HCT116 (cell line): ENCODE measurements around the gene ACE. TPM values are rescaled to one million over a fixed set of nuclear protein-coding genes. Genes with fewer than 3 reads are reported as not detected.

Experiments
- ATAC-seq: fragments of 200-7000 bp; cut with Tn5 transposase; 2 replicates; pipeline ENCODE4 v1.9.1; 2020; ENCODE audit warnings: mild to moderate bottlenecking, moderate library complexity
- BruUV-seq: library from RNA; stranded (reverse); fragments of 400-500 nt; replicated peaks from 2 replicates; lab custom pipeline; 2021; lab: Mats Ljungman, UMichigan
- CTCF ChIA-PET: fragments of 300-600 bp; sonication (Branson Sonifier 250); formaldehyde crosslinking; loops from one replicate; lab custom pipeline; 2021; ENCODE audit warnings: antibody characterized with exemption; lab: Charles Lee
- POLR2A ChIA-PET: fragments of 300-600, 350-600 bp; sonication (Branson Sonifier 250); formaldehyde crosslinking; loops from one replicate; lab custom pipeline; 2021; ENCODE audit warnings: antibody characterized with exemption; lab: Charles Lee
- RAD21 ChIA-PET, 2 experiments: fragments of 300-600 bp; sonication (Branson Sonifier 250); formaldehyde crosslinking; loops; one replicate each; lab custom pipeline; 2023; ENCODE audit warnings: low total read pairs in 2 of 2; ENCODE audit not compliant: uncharacterized antibody in 2 of 2, unreplicated experiment in 2 of 2, low non-redundant PET in 1 of 2; lab: Charles Lee
- DNase-seq: peaks from one replicate; pipeline ENCODE4 v3.0.0-alpha.2; 2010; ENCODE audit warnings: low read depth, low spot score
- H2AFZ ChIP-seq: fragments of 200-600 bp; shearing (Covaris generic), sonication (generic); 2 replicates; pipeline ENCODE4 v1.6.1; 2017; ENCODE audit warnings: low read depth, mixed run types, mixed read lengths, antibody characterized with exemption, low read length; ENCODE audit not compliant: poor library complexity, severe bottlenecking
- H3K27ac ChIP-seq: 2 replicates; pipeline ENCODE4 v1.5.1; 2012; ENCODE audit warnings: low read depth, low read length
- H3K27me3 ChIP-seq: fragments of 200-600 bp; sonication (generic); 2 replicates; pipeline ENCODE4 v1.6.1; 2016; ENCODE audit warnings: mixed run types, low read length, mixed read lengths; ENCODE audit not compliant: insufficient read depth
- H3K36me3 ChIP-seq, 2 experiments: fragments of 200-500 bp in 1 of 2; fragments of 200-600 bp in 1 of 2; sonication (Bioruptor generic) in 1 of 2; sonication (generic) in 1 of 2; 2 replicates each; pipeline versions ENCODE4 v1.5.1 to v1.6.1; 2014 to 2016; ENCODE audit warnings: low read length in 2 of 2, inconsistent platforms in 1 of 2, mixed read lengths in 1 of 2, mixed run types in 1 of 2; ENCODE audit not compliant: insufficient read depth in 2 of 2, control insufficient read depth in 1 of 2
- H3K4me1 ChIP-seq, 2 experiments: fragments of 200-600 bp in 1 of 2; sonication (generic) in 1 of 2; 2 replicates each; pipeline versions ENCODE4 v1.5.1 to v1.6.1; 2012 to 2017; ENCODE audit warnings: low read length in 2 of 2, inconsistent platforms in 1 of 2, mild to moderate bottlenecking in 1 of 2, mixed read lengths in 1 of 2, mixed run types in 1 of 2, moderate library complexity in 1 of 2; ENCODE audit not compliant: insufficient read depth in 2 of 2, control insufficient read depth in 1 of 2
- H3K4me2 ChIP-seq: fragments of 200-600 bp; sonication (generic); 2 replicates; pipeline ENCODE4 v1.6.1; 2017; ENCODE audit warnings: mixed run types, low read length, mixed read lengths
- H3K4me3 ChIP-seq, 2 experiments: fragments of 200-600 bp in 1 of 2; sonication (generic) in 1 of 2; replicated peaks in 1 of 2; 2 replicates each; pipeline ENCODE4 v1.5.1; 2011 to 2016; ENCODE audit warnings: low read length in 2 of 2, control low read depth in 1 of 2, low read depth in 1 of 2, mild to moderate bottlenecking in 1 of 2, mixed read lengths in 1 of 2, mixed run types in 1 of 2
- H3K79me2 ChIP-seq: fragments of 200-600 bp; sonication (generic); 2 replicates; pipeline ENCODE4 v1.6.1; 2017; ENCODE audit warnings: mild to moderate bottlenecking, mixed run types, low read length, moderate library complexity, mixed read lengths; ENCODE audit not compliant: insufficient read depth
- H3K9ac ChIP-seq: fragments of 200-600 bp; sonication (generic); 2 replicates; pipeline ENCODE4 v1.6.1; 2016; ENCODE audit warnings: low read length, mixed read lengths
- H3K9me2 ChIP-seq: fragments of 200-600 bp; sonication (generic), shearing (Covaris generic); 2 replicates; pipeline ENCODE4 v1.6.1; 2017; ENCODE audit warnings: mixed run types, mild to moderate bottlenecking, moderate library complexity; ENCODE audit not compliant: insufficient read depth
- H3K9me3 ChIP-seq, 2 experiments: fragments of 200-500 bp in 1 of 2; fragments of 200-600 bp in 1 of 2; sonication (Bioruptor generic) in 1 of 2; sonication (generic) in 1 of 2; 2 replicates each; pipeline ENCODE4 v1.6.1; 2014 to 2017; ENCODE audit warnings: low read length in 2 of 2, mixed read lengths in 2 of 2, inconsistent platforms in 1 of 2, low read depth in 1 of 2, mild to moderate bottlenecking in 1 of 2, mixed run types in 1 of 2, moderate library complexity in 1 of 2; ENCODE audit not compliant: control insufficient read depth in 1 of 2, insufficient read depth in 1 of 2
- H4K20me1 ChIP-seq: fragments of 200-600 bp; sonication (generic), shearing (Covaris generic); 2 replicates; pipeline ENCODE4 v1.6.1; 2017; ENCODE audit warnings: mixed run types, mild to moderate bottlenecking, moderate library complexity; ENCODE audit not compliant: insufficient read depth
- CBX3 ChIP-seq: IDR thresholded peaks from 2 replicates; pipeline ENCODE4 v1.6.1; 2012; ENCODE audit warnings: low read depth
- CEBPB ChIP-seq: IDR thresholded peaks from 2 replicates; pipeline ENCODE4 v1.6.1; 2012; ENCODE audit warnings: low read depth
- ELF1 ChIP-seq: IDR thresholded peaks from 2 replicates; pipeline ENCODE4 v1.6.1; 2012; ENCODE audit warnings: low read depth, borderline replicate concordance
- EZH2 ChIP-seq: fragments of 200-600 bp; sonication (generic); IDR thresholded peaks from 2 replicates; pipeline ENCODE4 v1.6.1; 2017; ENCODE audit warnings: antibody characterized with exemption, mixed run types
- FOSL1 ChIP-seq: IDR thresholded peaks from 2 replicates; pipeline ENCODE4 v1.6.1; 2012; ENCODE audit warnings: low read depth
- JUND ChIP-seq: IDR thresholded peaks from 2 replicates; pipeline ENCODE4 v1.6.1; 2012
- POLR2A ChIP-seq: IDR thresholded peaks from 2 replicates; pipeline ENCODE4 v1.7.0; 2011; ENCODE audit warnings: borderline replicate concordance; ENCODE audit not compliant: insufficient read depth, insufficient read length; ENCODE audit errors: extremely low read depth
- REST ChIP-seq: IDR thresholded peaks from 2 replicates; pipeline ENCODE4 v1.6.1; 2012; ENCODE audit warnings: low read depth
- YY1 ChIP-seq: IDR thresholded peaks from 2 replicates; pipeline ENCODE4 v1.6.1; 2011; ENCODE audit warnings: low read length, low read depth, moderate library complexity, mild to moderate bottlenecking; ENCODE audit not compliant: insufficient replicate concordance; ENCODE audit errors: extremely low read depth
- ZFX ChIP-seq: fragments of 450-650 bp; IDR thresholded peaks from 2 replicates; pipeline ENCODE4 v1.6.1; 2017
- ZNF274 ChIP-seq: fragments of 200-500 bp; sonication (Bioruptor generic); IDR thresholded peaks from 2 replicates; pipeline ENCODE4 v1.6.1; 2014; ENCODE audit warnings: mild to moderate bottlenecking, low read depth, low read length, inconsistent platforms
- intact Hi-C: fragments of 100-400 bp; cut with micrococcal nuclease; formaldehyde crosslinking; loops from 2 replicates; pipeline ENCODE4 v1.10.0; 2022
- total RNA-seq: library from RNA; stranded (reverse); gene quantifications from one replicate; pipeline ENCODE4 v1.2.1, GENCODE V29; 2021; ENCODE audit not compliant: unreplicated experiment
- TF ChIP-seq, protein P1 (sequence below): IDR thresholded peaks from 2 replicates; pipeline ENCODE4 v1.6.1; 2011; ENCODE audit warnings: mild to moderate bottlenecking, low read length, moderate library complexity; ENCODE audit not compliant: insufficient replicate concordance; ENCODE audit errors: extremely low read depth
- TF ChIP-seq, protein P2 (sequence below): IDR thresholded peaks from 2 replicates; pipeline ENCODE4 v1.6.1; 2012

Gene ACE
- total RNA-seq, 1 experiment from 2014 or later = 7.7 TPM

- Histone ChIP-seq H3K36me3 (no peaks in the 10 kb centered on the region), H3K4me2 (no peak overlapping the region), H4K20me1 (no peaks in the 10 kb centered on the region), H3K27ac (no peak overlapping the region), H3K9me2 (no peaks in the 10 kb centered on the region), H3K4me1 (peaks cover 15 to 28% of the 10 kb centered on the region in 2 experiments), H3K4me3 (no peak overlapping the region), H3K27me3 (no peaks in the 10 kb centered on the region), H3K9ac (no peak overlapping the region), H3K9me3 (no peaks in the 10 kb centered on the region), H2AFZ (no peak overlapping the region), H3K79me2 (peaks cover 67% of the 10 kb centered on the region)
- ChIA-PET RAD21 (no interaction called here), CTCF (interaction anchor here (1.0 to 2.8 kb wide), 6 partner anchors 10 to 169 kb away, joined by 3 to 18 read pairs (median 6); partner anchors contain the start of gene ACE)
- ATAC-seq (no peak), DNase-seq (no peak)
- no TSS peak for BruUV-seq
- intact Hi-C loops = no loop called here
- TF ChIP-seq YY1 (no peak), ZFX (no peak), REST (no peak), EZH2 (no peak), ZNF274 (no peak), JUND (no peak), POLR2A (no peak), CEBPB (no peak), ELF1 (no peak), CBX3 (no peak), FOSL1 (no peak)
- TF ChIP-seq, protein P1, sequence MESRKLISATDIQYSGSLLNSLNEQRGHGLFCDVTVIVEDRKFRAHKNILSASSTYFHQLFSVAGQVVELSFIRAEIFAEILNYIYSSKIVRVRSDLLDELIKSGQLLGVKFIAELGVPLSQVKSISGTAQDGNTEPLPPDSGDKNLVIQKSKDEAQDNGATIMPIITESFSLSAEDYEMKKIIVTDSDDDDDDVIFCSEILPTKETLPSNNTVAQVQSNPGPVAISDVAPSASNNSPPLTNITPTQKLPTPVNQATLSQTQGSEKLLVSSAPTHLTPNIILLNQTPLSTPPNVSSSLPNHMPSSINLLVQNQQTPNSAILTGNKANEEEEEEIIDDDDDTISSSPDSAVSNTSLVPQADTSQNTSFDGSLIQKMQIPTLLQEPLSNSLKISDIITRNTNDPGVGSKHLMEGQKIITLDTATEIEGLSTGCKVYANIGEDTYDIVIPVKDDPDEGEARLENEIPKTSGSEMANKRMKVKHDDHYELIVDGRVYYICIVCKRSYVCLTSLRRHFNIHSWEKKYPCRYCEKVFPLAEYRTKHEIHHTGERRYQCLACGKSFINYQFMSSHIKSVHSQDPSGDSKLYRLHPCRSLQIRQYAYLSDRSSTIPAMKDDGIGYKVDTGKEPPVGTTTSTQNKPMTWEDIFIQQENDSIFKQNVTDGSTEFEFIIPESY = no peak
- TF ChIP-seq, protein P2, sequence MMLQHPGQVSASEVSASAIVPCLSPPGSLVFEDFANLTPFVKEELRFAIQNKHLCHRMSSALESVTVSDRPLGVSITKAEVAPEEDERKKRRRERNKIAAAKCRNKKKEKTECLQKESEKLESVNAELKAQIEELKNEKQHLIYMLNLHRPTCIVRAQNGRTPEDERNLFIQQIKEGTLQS = no peak
- TF ChIP-seq, all 23 proteins: peak for 0
- POLR2A ChIA-PET = interaction anchor here (0.8 to 4.8 kb wide), 2 partner anchors 8 to 42 kb away, joined by 3 to 23 read pairs; no protein-coding TSS in a partner anchor
These were observed 33.8 kb upstream of the ACE start for GRCh38 chr17:63443053-63443452.
